A549 (cell line): ENCODE measurements around the gene TBL1X.

Experiments used
- CTCF ChIP-seq: fragments of >200 bp; sonication (Bioruptor Twin); formaldehyde crosslinking; IDR thresholded peaks from 3 replicates; pipeline ENCODE4 v1.5.1; 2016
- MYC ChIP-seq: IDR thresholded peaks from 2 replicates; pipeline ENCODE4 v1.6.1; 2012; ENCODE audit warnings: mild to moderate bottlenecking, inconsistent platforms, low read length, improper control_type of control experiment, borderline replicate concordance
- POLR2A ChIP-seq: IDR thresholded peaks from 2 replicates; pipeline ENCODE4 v1.6.1; 2012; ENCODE audit warnings: mild to moderate bottlenecking, low read length
- SREBF2 ChIP-seq: fragments of 450-650 bp; IDR thresholded peaks from 2 replicates; pipeline ENCODE4 v1.6.1; 2014; ENCODE audit warnings: mild to moderate bottlenecking, moderate library complexity
- ZSCAN20 ChIP-seq: fragments of 250-450 bp; sonication (Bioruptor Pico); IDR thresholded peaks from 2 replicates; pipeline ENCODE4 v1.8.0; 2022; ENCODE audit warnings: mild to moderate bottlenecking, moderate library complexity
- TF ChIP-seq, protein P1 (sequence below): IDR thresholded peaks from 2 replicates; pipeline ENCODE4 v1.6.1; 2012
- TF ChIP-seq, protein P2 (sequence below): fragments of 450-650 bp; IDR thresholded peaks from 2 replicates; pipeline ENCODE4 v1.6.1; 2014; ENCODE audit warnings: antibody characterized with exemption

DNA sequence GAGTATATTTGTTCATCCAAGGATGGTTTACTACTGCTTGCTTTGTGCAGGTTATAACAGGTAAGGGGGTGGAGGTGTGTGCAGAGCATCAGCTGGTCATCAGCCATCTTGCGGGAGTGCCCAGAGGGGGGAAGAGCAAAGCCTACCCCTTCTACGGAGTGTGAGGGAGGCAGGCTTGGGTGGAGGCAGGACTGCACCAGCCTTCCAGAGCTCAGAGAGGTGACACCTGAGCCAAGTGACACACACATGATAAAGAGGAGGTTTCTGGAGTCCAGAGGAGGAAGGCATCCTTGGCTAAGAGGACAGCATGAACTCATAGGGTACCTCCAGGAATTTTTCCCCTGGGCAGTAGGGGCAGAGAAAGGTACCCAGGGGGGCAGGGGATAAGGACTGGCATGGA, 126.6 kb downstream of the TBL1X start:
- TF ChIP-seq, protein P1, sequence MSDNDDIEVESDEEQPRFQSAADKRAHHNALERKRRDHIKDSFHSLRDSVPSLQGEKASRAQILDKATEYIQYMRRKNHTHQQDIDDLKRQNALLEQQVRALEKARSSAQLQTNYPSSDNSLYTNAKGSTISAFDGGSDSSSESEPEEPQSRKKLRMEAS: no peak
- TF ChIP-seq CTCF (no peak), SREBF2 (no peak), MYC (no peak), POLR2A (no peak), ZSCAN20 (no peak)
- TF ChIP-seq, protein P2, sequence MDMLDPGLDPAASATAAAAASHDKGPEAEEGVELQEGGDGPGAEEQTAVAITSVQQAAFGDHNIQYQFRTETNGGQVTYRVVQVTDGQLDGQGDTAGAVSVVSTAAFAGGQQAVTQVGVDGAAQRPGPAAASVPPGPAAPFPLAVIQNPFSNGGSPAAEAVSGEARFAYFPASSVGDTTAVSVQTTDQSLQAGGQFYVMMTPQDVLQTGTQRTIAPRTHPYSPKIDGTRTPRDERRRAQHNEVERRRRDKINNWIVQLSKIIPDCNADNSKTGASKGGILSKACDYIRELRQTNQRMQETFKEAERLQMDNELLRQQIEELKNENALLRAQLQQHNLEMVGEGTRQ: no peak
